Measurements from ENCODE around the gene PDX1. TPM values are rescaled to one million over a fixed set of nuclear protein-coding genes. Genes with fewer than 3 reads are reported as not detected.
"Not testable (repeated sequence)": the region's sequence is repeated elsewhere in the genome, so short reads cannot be mapped to it uniquely, and the experiment has no call there.

PDX1 gene
- total and polyA plus RNA-seq, 7 experiments from 2014 or later: not detected

DNA sequence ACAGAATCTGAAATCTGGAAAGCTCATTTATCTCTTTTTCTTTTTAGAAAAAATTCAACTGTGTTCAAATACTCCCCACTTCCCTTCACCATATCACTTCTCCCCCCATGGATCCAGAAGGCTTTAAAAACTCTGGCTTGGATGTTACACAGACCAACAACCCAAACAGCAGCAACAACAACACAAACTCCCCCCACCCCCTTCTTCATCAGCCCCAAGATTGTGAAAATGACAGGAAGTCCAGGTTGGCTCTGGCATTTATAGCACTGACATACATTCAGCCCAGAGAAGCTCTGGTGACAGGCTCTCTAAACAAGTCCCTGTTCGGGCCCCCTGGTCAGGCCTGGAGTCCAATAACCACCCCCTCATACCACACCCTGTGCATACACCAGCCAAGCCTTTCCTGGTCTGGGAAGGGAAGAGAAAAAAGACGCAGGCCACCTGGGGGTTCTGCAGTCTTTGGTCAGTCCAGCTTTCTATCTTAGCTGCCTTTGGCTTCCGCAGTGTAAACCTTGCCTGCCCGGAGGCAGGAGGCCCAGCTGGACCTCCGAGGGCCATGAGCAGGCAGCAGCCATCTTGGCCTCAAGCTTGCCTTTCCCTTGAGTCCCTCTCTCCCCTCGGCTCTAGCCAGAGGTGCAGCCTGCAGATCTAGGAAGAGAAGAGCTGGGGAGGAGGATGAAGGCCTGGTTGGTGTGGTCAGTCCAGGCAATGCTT lies 42.5 kb downstream of the PDX1 start:
- Histone ChIP-seq H3K9me3 (ENCODE audit: control insufficient read depth in 2 of 3, low read length in 3 of 3) (no peaks in the 10 kb centered on the region), H3K27me3 (ENCODE audit: control insufficient read depth in 2 of 2, insufficient read depth in 2 of 2, low read length in 2 of 2) (peaks cover 5 to 24% of the 10 kb centered on the region in 2 donors), H3K36me3 (ENCODE audit: control insufficient read depth in 2 of 3, insufficient read depth in 3 of 3, low read length in 3 of 3) (no peaks in the 10 kb centered on the region), H3K4me3 (ENCODE audit: low read length) (no peak overlapping the region), H3K27ac (ENCODE audit: low read depth, low read length) (no peak overlapping the region), H3K4me1 (ENCODE audit: control insufficient read depth in 2 of 2, insufficient read depth in 2 of 2, low read length in 2 of 2) (no peaks in the 10 kb centered on the region)
- DNase-seq: no peak
- H3K27ac Mint-ChIP-seq: no peak overlapping the region
- H3K27me3 Mint-ChIP-seq: peaks cover 69 to 91% (median 80%) of the 10 kb centered on the region in 5 donors
- ChIA-PET CTCF (no interaction called here), POLR2A (no interaction called here)
- no peaks in the 10 kb centered on the region for H3K9me3 Mint-ChIP-seq
- peaks cover 3 to 18% (median 10%) of the 10 kb centered on the region in 7 donors for H3K4me1 Mint-ChIP-seq
- intact Hi-C loops (cut with micrococcal nuclease): no loop called here
- peak overlapping the region in 6 of 10 donors; percentile 4 to 46 (median 27) for H3K4me3 Mint-ChIP-seq
- ATAC-seq: no peak
- H3K36me3 Mint-ChIP-seq: no peaks in the 10 kb centered on the region

DNA sequence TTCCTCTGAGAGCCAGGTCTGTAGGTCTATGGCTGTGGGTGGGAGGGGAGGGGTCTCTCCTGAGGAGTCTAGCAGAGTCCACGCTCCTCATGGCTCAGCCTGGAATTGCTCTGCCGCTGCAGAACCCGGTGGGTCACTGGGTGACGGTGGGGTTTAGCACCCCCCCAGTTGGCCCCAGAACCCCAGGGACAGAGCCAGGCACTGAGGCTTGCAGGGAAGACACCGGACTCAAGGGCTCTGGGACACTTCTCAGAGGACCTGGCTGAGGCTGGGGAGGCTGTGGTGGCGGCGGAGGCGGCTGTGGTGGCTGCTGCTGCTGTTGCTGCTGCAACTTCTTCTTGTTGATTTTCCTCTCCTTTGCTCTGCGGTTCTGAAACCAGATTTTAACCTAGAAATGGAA lies 43.2 kb downstream of the PDX1 start:
- Mint-ChIP-seq H3K4me3 (no peak overlapping the region), H3K27me3 (peaks cover 72 to 91% (median 83%) of the 10 kb centered on the region in 5 donors), H3K27ac (no peak overlapping the region), H3K4me1 (peaks cover 5 to 25% (median 17%) of the 10 kb centered on the region in 7 donors), H3K9me3 (no peaks in the 10 kb centered on the region), H3K36me3 (no peaks in the 10 kb centered on the region)
- no peak for ATAC-seq
- H3K4me3 ChIP-seq (ENCODE audit: low read length): no peak overlapping the region
- H3K9me3 ChIP-seq (ENCODE audit: control insufficient read depth in 2 of 3, low read length in 3 of 3): no peaks in the 10 kb centered on the region
- no peak overlapping the region for H3K27ac ChIP-seq (ENCODE audit: low read depth, low read length)
- H3K4me1 ChIP-seq (ENCODE audit: control insufficient read depth in 2 of 2, insufficient read depth in 2 of 2, low read length in 2 of 2): no peaks in the 10 kb centered on the region
- intact Hi-C loops (cut with micrococcal nuclease): no loop called here
- no peak for DNase-seq
- ChIA-PET CTCF (no interaction called here), POLR2A (no interaction called here)
- H3K27me3 ChIP-seq (ENCODE audit: control insufficient read depth in 2 of 2, insufficient read depth in 2 of 2, low read length in 2 of 2): peaks cover 5 to 24% of the 10 kb centered on the region in 2 donors
- H3K36me3 ChIP-seq (ENCODE audit: control insufficient read depth in 2 of 3, insufficient read depth in 3 of 3, low read length in 3 of 3): no peaks in the 10 kb centered on the region

DNA sequence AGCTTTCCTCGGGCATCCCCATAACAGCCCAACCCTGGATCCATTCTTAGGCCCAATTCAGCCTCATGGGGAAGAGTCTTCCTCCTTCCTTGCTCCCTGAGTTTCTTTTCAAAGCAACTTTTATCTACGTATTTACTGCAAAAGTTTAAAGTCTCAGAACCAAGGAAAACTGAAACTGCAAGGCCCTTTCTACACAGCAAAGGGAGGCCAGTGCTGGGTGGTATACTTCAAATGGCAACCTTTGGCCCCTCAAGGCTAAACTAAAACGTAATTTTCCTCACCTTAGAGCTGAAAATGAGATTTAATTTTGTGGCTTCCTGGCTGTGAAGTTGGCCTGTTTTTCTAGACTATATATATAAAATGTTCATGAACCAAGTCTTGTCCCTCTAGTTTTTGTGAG lies 43.7 kb downstream of the PDX1 start:
- Mint-ChIP-seq H3K27me3 (peaks cover 68 to 87% (median 80%) of the 10 kb centered on the region in 5 donors), H3K27ac (no peak overlapping the region), H3K9me3 (no peaks in the 10 kb centered on the region), H3K4me3 (no peak overlapping the region), H3K4me1 (peaks cover 5 to 26% (median 18%) of the 10 kb centered on the region in 7 donors), H3K36me3 (no peaks in the 10 kb centered on the region)
- POLR2A ChIA-PET: no interaction called here
- CTCF ChIA-PET: no interaction called here
- no peak for DNase-seq
- Histone ChIP-seq H3K27me3 (ENCODE audit: control insufficient read depth in 2 of 2, insufficient read depth in 2 of 2, low read length in 2 of 2) (peaks cover 5 to 24% of the 10 kb centered on the region in 2 donors), H3K27ac (ENCODE audit: low read depth, low read length) (no peak overlapping the region), H3K4me1 (ENCODE audit: control insufficient read depth in 2 of 2, insufficient read depth in 2 of 2, low read length in 2 of 2) (no peaks in the 10 kb centered on the region), H3K36me3 (ENCODE audit: control insufficient read depth in 2 of 3, insufficient read depth in 3 of 3, low read length in 3 of 3) (no peaks in the 10 kb centered on the region), H3K4me3 (ENCODE audit: low read length) (no peak overlapping the region), H3K9me3 (ENCODE audit: control insufficient read depth in 2 of 3, low read length in 3 of 3) (no peaks in the 10 kb centered on the region)
- intact Hi-C loops (cut with micrococcal nuclease): no loop called here
- ATAC-seq: no peak

DNA sequence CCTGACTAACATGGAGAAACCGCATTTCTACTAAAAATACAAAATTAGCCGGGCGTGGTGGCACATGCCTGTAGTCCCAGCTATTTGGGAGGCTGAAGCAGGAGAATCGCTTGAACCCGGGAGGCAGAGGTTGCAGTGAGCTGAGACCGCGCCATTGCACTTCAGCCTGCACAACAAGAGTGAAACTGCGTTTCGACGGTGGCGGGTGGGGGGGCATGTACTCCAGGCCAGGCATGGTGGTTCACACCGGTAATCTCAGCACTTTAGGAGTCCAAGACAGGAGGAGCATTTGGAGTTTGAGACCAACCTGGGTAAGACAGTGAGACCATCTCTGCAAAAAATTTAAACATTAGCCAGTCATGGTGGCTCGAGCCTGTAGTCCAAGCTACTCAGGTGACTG lies 44.4 kb downstream of the PDX1 start:
- POLR2A ChIA-PET; H3K36me3 ChIP-seq (ENCODE audit: control insufficient read depth in 2 of 3, insufficient read depth in 3 of 3, low read length in 3 of 3); H3K9me3 Mint-ChIP-seq; H3K36me3 Mint-ChIP-seq; H3K27ac Mint-ChIP-seq; ATAC-seq; DNase-seq; H3K4me1 ChIP-seq (ENCODE audit: control insufficient read depth in 2 of 2, insufficient read depth in 2 of 2, low read length in 2 of 2); H3K4me3 Mint-ChIP-seq; H3K4me3 ChIP-seq (ENCODE audit: low read length); intact Hi-C loops (cut with micrococcal nuclease); H3K9me3 ChIP-seq (ENCODE audit: control insufficient read depth in 2 of 3, low read length in 3 of 3); H3K27ac ChIP-seq (ENCODE audit: low read depth, low read length): not testable (repeated sequence)
- peaks cover 5 to 24% of the 10 kb centered on the region in 2 donors for H3K27me3 ChIP-seq (ENCODE audit: control insufficient read depth in 2 of 2, insufficient read depth in 2 of 2, low read length in 2 of 2)
- CTCF ChIA-PET: interaction anchor here (0.6 kb wide), 1 partner anchor 126 kb away, joined by 3 read pairs; no protein-coding TSS in a partner anchor
- Mint-ChIP-seq H3K4me1 (peaks cover 7 to 29% (median 21%) of the 10 kb centered on the region in 7 donors), H3K27me3 (peaks cover 65 to 83% (median 75%) of the 10 kb centered on the region in 5 donors)

DNA sequence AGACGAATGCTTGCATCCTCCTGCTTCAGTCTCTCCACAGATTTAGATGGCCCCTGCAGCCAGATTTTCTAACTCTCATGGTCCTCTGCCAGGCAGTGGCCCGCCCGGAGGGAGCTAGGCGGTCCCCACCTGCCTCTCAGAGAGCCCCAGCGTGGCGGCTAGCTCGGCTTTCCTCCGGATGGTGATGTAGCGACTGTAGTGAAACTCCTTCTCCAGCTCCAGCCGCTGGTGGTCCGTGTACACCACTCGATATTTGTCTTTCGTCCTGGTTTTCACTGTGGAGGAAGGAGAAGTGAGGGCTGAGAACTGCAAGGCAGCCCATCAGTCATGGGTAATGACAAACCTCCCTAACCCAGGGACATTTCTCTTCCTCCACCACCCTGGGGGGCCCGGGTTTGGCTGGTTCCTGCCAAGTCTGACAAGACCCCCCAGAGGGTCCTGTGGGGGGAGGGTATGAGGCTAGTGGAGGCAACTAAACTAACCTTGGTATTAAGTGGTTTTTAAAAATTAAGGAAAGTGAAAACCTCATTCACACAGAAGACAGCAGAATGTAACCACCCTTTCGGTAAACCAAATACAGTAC lies 45.0 kb downstream of the PDX1 start:
- H3K4me3 ChIP-seq (ENCODE audit: low read length): no peak overlapping the region
- H3K27me3 ChIP-seq (ENCODE audit: control insufficient read depth in 2 of 2, insufficient read depth in 2 of 2, low read length in 2 of 2): peaks cover 5 to 20% of the 10 kb centered on the region in 2 donors
- Mint-ChIP-seq H3K36me3 (no peaks in the 10 kb centered on the region), H3K4me1 (peaks cover 10 to 34% (median 22%) of the 10 kb centered on the region in 7 donors), H3K4me3 (no peak overlapping the region), H3K27me3 (peaks cover 65 to 83% (median 75%) of the 10 kb centered on the region in 5 donors), H3K27ac (no peak overlapping the region), H3K9me3 (no peaks in the 10 kb centered on the region)
- H3K36me3 ChIP-seq (ENCODE audit: control insufficient read depth in 2 of 3, insufficient read depth in 3 of 3, low read length in 3 of 3): no peaks in the 10 kb centered on the region
- ATAC-seq (no peak), DNase-seq (no peak)
- ChIA-PET CTCF (interaction anchor here (0.6 kb wide), 1 partner anchor 126 kb away, joined by 3 read pairs; no protein-coding TSS in a partner anchor), POLR2A (no interaction called here)
- no peaks in the 10 kb centered on the region for H3K4me1 ChIP-seq (ENCODE audit: control insufficient read depth in 2 of 2, insufficient read depth in 2 of 2, low read length in 2 of 2)
- H3K27ac ChIP-seq (ENCODE audit: low read depth, low read length): no peak overlapping the region
- intact Hi-C loops (cut with micrococcal nuclease): loop anchor here in 1 of 2 donors (5.0 kb wide), 1 partner anchor 178 kb away; no protein-coding TSS in a partner anchor
- no peaks in the 10 kb centered on the region for H3K9me3 ChIP-seq (ENCODE audit: control insufficient read depth in 2 of 3, low read length in 3 of 3)

DNA sequence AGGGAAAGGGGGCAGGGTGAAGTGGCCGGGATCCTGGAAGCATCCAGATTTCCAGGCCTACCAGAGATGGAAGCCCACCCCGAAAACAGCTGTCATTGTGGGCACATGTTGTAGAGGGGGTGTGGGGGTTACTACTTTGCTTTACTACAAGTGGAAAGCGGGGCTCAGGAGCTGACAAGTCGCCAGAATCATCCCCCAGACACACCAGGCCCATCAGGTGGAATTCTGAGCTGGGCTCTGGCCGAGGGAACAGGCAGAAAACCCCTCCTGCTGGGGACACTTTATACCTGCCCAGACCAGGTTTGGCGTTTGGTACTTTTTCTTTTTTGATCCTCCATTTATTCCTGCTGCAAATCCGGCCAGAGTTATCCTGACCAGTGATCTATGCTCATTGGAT lies 45.5 kb downstream of the PDX1 start:
- Mint-ChIP-seq H3K4me3 (no peak overlapping the region), H3K9me3 (no peaks in the 10 kb centered on the region), H3K36me3 (no peaks in the 10 kb centered on the region), H3K27me3 (peaks cover 64 to 83% (median 75%) of the 10 kb centered on the region in 5 donors), H3K27ac (no peak overlapping the region), H3K4me1 (peaks cover 6 to 32% (median 20%) of the 10 kb centered on the region in 7 donors)
- Histone ChIP-seq H3K4me1 (ENCODE audit: control insufficient read depth in 2 of 2, insufficient read depth in 2 of 2, low read length in 2 of 2) (no peaks in the 10 kb centered on the region), H3K27ac (ENCODE audit: low read depth, low read length) (no peak overlapping the region), H3K4me3 (ENCODE audit: low read length) (no peak overlapping the region), H3K36me3 (ENCODE audit: control insufficient read depth in 2 of 3, insufficient read depth in 3 of 3, low read length in 3 of 3) (no peaks in the 10 kb centered on the region), H3K9me3 (ENCODE audit: control insufficient read depth in 2 of 3, low read length in 3 of 3) (no peaks in the 10 kb centered on the region), H3K27me3 (ENCODE audit: control insufficient read depth in 2 of 2, insufficient read depth in 2 of 2, low read length in 2 of 2) (peaks cover 5 to 15% of the 10 kb centered on the region in 2 donors)
- CTCF ChIA-PET: no interaction called here
- intact Hi-C loops (cut with micrococcal nuclease): loop anchor here in 1 of 2 donors (5.0 kb wide), 1 partner anchor 178 kb away; no protein-coding TSS in a partner anchor
- ATAC-seq (no peak), DNase-seq (no peak)
- POLR2A ChIA-PET: no interaction called here

Data from naive thymus-derived CD4-positive, alpha-beta T cell (primary cell).